HPDE6-E6E7 (cell line): ENCODE measurements around the gene BABAM1.

Experiments used
- DNase-seq: peaks from one replicate; pipeline ENCODE4 v3.0.0; 2011; ENCODE audit warnings: missing footprints; ENCODE audit errors: extremely low spot score

The BABAM1 gene

GRCh38 chr19:17266975-17267788 is at the start of gene BABAM1:
Gene BABAM1 (plus strand): TSS chr19:17267443. CDS start chr19:17268807, 1,364 bp downstream.
- peak; percentile 99 for DNase-seq

- no peak for DNase-seq
These were observed 48.0 kb upstream of the BABAM1 start for GRCh38 chr19:17219286-17219685.

- DNase-seq, result peak; percentile 43
These were observed 47.0 kb upstream of the BABAM1 start for GRCh38 chr19:17220207-17220758.

GRCh38 chr19:17225053-17225452 is 42.2 kb upstream of the BABAM1 start:
- no peak for DNase-seq

GRCh38 chr19:17226002-17226933 is 41.0 kb upstream of the BABAM1 start, which contains the start of gene OCEL1:
Gene OCEL1 (plus strand): TSS chr19:17226226. CDS start chr19:17226248, 22 bp downstream.
- peak; percentile 92 for DNase-seq

- DNase-seq, result no peak
These were observed 39.4 kb upstream of the BABAM1 start for GRCh38 chr19:17227798-17228367.

- no peak for DNase-seq
These were observed 37.4 kb upstream of the BABAM1 start for GRCh38 chr19:17229890-17230289.

GRCh38 chr19:17232258-17232657 is 35.0 kb upstream of the BABAM1 start:
- no peak for DNase-seq

- DNase-seq, result peak; percentile 53
These were observed 32.3 kb upstream of the BABAM1 start for GRCh38 chr19:17234911-17235299.

GRCh38 chr19:17235300-17235970 is 31.8 kb upstream of the BABAM1 start:
- peak; percentile 49 for DNase-seq

GRCh38 chr19:17235971-17236777 is 31.1 kb upstream of the BABAM1 start:
- no peak for DNase-seq

- DNase-seq, result no peak
These were observed 30.3 kb upstream of the BABAM1 start for GRCh38 chr19:17236811-17237543.

- DNase-seq, result no peak
These were observed 29.2 kb upstream of the BABAM1 start for GRCh38 chr19:17237747-17238706.

- DNase-seq, result no peak
These were observed 27.0 kb upstream of the BABAM1 start for GRCh38 chr19:17240062-17240752.

- no peak for DNase-seq
These were observed 26.3 kb upstream of the BABAM1 start for GRCh38 chr19:17240826-17241399.

- DNase-seq, result no peak
These were observed 24.6 kb upstream of the BABAM1 start for GRCh38 chr19:17242431-17243208.
